ENCODE results near the gene DCST1. TPM values are rescaled to one million over a fixed set of nuclear protein-coding genes. Genes with fewer than 3 reads are reported as not detected.

The DCST1 gene
- under 1 TPM in 1 of 2 donors, not detected in 1; under 0.01 TPM for total RNA-seq

GRCh38 chr1:155033524-155033923 lies at the start of gene DCST1, which contains the start of gene DCST2:
Gene DCST1 (plus strand): TSS chr1:155033824. CDS start chr1:155034037, 213 bp downstream.
Gene DCST2 (minus strand): TSS chr1:155033781. CDS start chr1:155033701, 80 bp downstream.

GRCh38 chr1:154993572-154994268 lies 39.9 kb upstream of the DCST1 start, which contains the start of gene LENEP:
Gene LENEP (plus strand): TSS chr1:154993586. CDS start chr1:154993608, 22 bp downstream.

GRCh38 chr1:155002464-155003226 lies 31.0 kb upstream of the DCST1 start, which contains the start of gene ZBTB7B:
Gene ZBTB7B (plus strand): TSS chr1:155002802. CDS start chr1:155014661, 11,859 bp downstream.

GRCh38 chr1:155050560-155051341 lies 17.1 kb downstream of the DCST1 start, which contains the start of gene ADAM15:
Gene ADAM15 (plus strand): TSS chr1:155051316. CDS start chr1:155051387, 71 bp downstream.

GRCh38 chr1:155063550-155064110 lies 30.0 kb downstream of the DCST1 start, which contains the start of gene EFNA4:
Gene EFNA4 (plus strand): TSS chr1:155063740. CDS start chr1:155063824, 84 bp downstream.

GRCh38 chr1:155078469-155079209 lies 45.0 kb downstream of the DCST1 start, which contains the start of gene EFNA3:
Gene EFNA3 (plus strand): TSS chr1:155078837. CDS start chr1:155078942, 105 bp downstream.

Other genes with a start within 250 kb of the DCST1 start
- under 1 TPM; under 0.01 TPM for gene KCNN3, start 163.5 kb upstream of the DCST1 start, total RNA-seq
- 10 to 100 TPM in 1 of 2 donors, 1 to 10 TPM in 1; 8.3 to 11.0 TPM for gene PMVK, start 97.1 kb upstream of the DCST1 start, total RNA-seq
- 10 to 100 TPM; 23.0 to 39.9 TPM for gene PBXIP1, start 77.7 kb upstream of the DCST1 start, total RNA-seq
- gene PYGO2, start 72.0 kb upstream of the DCST1 start, total RNA-seq: 10 to 100 TPM; 15.7 to 22.0 TPM
- 100 to 1,000 TPM; 114 to 143 TPM for gene SHC1, start 63.1 kb upstream of the DCST1 start, total RNA-seq
- gene CKS1B, start 59.1 kb upstream of the DCST1 start, total RNA-seq: 100 to 1,000 TPM in 1 of 2 donors, 10 to 100 TPM in 1; 59.9 to 210 TPM
- gene FLAD1, start 50.5 kb upstream of the DCST1 start, total RNA-seq: 10 to 100 TPM; 33.4 to 46.0 TPM
- gene LENEP, start 40.2 kb upstream of the DCST1 start, total RNA-seq: 1 to 10 TPM in 1 of 2 donors, under 1 TPM in 1; 0.67 to 1.0 TPM
- 10 to 100 TPM; 20.0 to 25.8 TPM for gene ZBTB7B, start 31.0 kb upstream of the DCST1 start, total RNA-seq
- gene DCST2, start within 50 bp of the DCST1 start, total RNA-seq: under 1 TPM in 1 of 2 donors, not detected in 1; under 0.01 TPM
- gene ADAM15, start 17.5 kb downstream of the DCST1 start, total RNA-seq: 10 to 100 TPM; 65.7 to 78.6 TPM
- gene EFNA4, start 29.9 kb downstream of the DCST1 start, total RNA-seq: 1 to 10 TPM; 2.1 to 3.3 TPM
- gene EFNA3, start 45.0 kb downstream of the DCST1 start, total RNA-seq: under 1 TPM; 0.33 to 0.69 TPM
- gene EFNA1, start 94.1 kb downstream of the DCST1 start, total RNA-seq: 10 to 100 TPM in 1 of 2 donors, 1 to 10 TPM in 1; 8.3 to 13.4 TPM
- gene SLC50A1, start 102.0 kb downstream of the DCST1 start, total RNA-seq: 10 to 100 TPM; 33.3 to 43.4 TPM
- gene DPM3, start 106.7 kb downstream of the DCST1 start, total RNA-seq: 10 to 100 TPM; 33.3 to 74.0 TPM
- gene KRTCAP2, start 139.5 kb downstream of the DCST1 start, total RNA-seq: 100 to 1,000 TPM; 123 to 126 TPM
- 1 to 10 TPM; 3.4 to 4.3 TPM for gene TRIM46, start 140.0 kb downstream of the DCST1 start, total RNA-seq
- gene THBS3, start 174.1 kb downstream of the DCST1 start, total RNA-seq: 10 to 100 TPM in 1 of 2 donors, 1 to 10 TPM in 1; 8.0 to 10.3 TPM
- 10 to 100 TPM; 38.9 to 59.3 TPM for gene MTX1, start 174.9 kb downstream of the DCST1 start, total RNA-seq
- gene ENTREP3, start 221.7 kb downstream of the DCST1 start, total RNA-seq: 1 to 10 TPM; 6.5 to 7.7 TPM
- 10 to 100 TPM; 61.3 to 67.8 TPM for gene SCAMP3, start 228.5 kb downstream of the DCST1 start, total RNA-seq
- 10 to 100 TPM; 19.6 to 20.3 TPM for gene CLK2, start 239.7 kb downstream of the DCST1 start, total RNA-seq
- gene HCN3, start 243.6 kb downstream of the DCST1 start, total RNA-seq: 1 to 10 TPM; 1.0 to 2.0 TPM